Activated CD4-positive, CD25-positive, alpha-beta regulatory T cell treated with anti-CD3 and anti-CD28 coated beads, Interleukin-2, amount 50 U/mL, for 16 hours (primary cell): ENCODE measurements around the gene NAV3.

ENCODE experiments used
- DNase-seq: peaks from one replicate; pipeline ENCODE4 v3.0.0-alpha.2; 2020; ENCODE audit warnings: low read depth, low spot score

The NAV3 gene

DNA sequence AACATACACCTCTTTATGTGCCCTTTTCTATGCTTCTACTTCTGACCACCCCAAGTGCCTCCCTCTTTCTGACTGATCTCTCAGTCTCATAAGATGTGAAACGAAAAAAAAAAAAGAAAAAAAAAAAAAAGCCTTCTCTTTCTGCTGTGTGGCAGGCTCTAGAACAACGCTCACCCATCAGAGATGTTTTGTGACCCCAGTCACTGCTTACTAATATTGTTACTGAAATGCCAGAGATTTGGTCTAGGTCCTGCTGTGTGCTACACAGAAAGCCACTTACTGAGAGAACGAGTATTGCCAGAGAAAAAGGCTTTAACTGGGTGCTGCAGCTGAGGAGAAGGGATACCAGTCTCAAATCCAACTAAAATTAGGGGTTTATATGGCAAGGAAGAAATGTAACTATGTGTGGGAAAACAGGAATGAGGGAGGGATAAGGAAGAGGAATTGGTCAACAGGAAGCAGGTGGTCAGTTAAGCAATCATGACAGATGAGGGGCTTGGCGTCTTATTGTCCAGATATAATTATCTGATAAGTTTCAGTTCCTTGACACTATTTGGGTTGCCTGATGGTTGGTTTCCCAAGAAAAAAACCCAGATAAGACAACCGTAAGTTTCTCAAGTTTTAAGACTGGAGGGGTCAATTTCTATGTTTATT lies 149.0 kb downstream of the NAV3 start:
- no peak for DNase-seq

DNA sequence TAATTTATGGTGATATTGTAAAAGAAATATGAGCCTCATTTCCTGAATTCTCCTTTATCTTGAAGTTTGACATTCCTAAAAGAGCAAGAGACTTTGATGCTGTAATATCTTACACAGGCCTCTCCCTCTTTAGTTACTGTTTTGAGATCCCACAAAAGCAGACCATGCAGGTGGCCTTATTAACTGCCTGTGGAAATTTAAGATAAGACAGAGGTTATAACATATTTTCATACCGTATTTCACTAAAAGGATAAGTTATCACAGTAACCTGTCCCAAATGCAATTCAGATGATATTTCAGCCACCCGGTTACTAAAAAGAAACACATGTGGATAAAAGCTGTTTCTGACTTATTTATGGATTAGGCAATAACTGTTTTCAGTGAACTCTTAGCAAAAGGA lies 150.1 kb downstream of the NAV3 start:
- no peak for DNase-seq

DNA sequence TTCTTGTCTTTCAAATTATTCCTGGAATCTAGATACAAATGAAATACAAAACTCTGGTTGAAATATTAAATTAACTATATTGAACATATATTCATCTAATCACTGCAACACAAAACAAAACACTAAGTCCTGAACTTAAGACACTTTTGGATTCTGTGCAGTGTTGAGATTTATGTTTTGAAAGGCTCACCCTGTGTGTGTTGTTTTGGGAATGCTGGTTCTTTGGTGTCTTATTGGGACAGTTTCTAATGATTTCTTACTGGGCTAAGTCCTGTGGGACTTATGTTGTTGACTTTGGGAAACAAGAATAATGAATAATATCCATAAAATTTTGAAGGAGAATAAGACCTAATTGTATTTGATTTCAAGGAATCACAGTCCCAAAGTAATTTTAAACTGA lies 153.2 kb downstream of the NAV3 start:
- DNase-seq = no peak

DNA sequence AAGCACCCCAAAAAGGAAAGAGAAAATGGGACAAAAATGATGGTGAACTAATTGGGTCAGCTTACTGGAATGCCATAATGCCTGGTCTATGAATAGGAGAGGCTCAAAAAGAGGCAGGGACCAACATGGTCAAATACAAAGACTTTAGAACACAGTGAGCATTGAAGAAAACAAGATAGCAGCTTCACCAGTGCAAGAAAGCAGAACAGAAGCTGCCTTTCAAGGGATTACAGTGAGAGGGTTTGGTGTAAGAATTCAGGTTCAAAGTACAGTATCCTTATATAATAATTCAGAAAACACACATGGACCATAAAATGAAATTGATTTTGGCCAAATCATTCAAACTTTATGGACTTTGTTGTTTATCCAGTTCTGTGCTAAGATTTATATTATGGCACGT lies 162.1 kb downstream of the NAV3 start:
- DNase-seq = no peak

DNA sequence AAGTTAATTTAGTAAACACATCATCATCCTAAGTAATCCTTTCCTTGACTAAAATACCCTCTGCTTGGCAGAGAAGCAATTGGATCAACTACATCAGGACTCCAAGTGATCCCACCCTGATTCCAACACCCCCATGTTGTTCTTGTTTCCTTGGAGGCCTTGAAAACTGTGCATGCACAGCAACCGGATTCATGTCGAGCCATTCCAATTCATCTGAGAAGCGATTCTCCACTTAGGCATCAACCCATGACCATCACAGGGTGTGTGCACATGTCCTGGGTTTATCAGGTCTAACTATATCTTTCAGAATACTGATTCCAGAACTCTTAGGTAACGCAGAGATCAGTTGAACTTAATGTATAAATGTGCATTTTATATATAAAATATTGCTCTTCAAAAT lies 163.0 kb downstream of the NAV3 start:
- no peak for DNase-seq

DNA sequence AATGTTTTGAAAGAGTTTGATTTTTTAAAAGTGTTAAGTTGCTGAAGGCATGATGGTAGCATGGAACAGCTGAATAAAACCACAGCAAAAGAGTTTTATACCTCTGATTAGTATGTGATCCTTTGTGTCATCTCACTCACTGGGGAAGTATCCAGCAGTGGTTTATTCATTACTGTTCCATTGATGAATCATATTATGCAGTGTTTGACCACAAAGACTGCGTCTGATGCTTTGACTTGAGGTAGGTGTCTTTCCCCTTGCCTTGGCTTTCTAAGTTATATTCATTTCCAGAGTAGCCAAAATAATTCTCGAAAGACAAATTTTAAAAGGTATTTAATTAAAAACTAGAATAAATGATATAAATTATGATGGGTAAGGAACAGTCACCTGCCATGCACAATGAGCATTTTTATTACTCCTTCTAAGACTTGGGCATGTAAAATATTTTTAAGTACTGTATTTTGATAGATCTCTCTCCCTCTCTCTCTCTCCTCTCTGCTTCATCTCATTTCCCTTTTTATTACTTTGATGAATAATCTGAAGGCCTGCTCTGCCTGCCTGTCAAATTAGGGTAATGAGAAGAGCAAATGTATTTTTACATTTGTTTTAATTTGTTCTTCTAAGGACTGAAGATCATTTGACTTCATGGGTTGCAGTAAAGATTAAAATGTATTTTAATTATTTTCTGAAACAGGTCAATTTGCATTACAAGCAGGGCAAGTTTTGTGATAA lies 164.9 kb downstream of the NAV3 start:
- DNase-seq = no peak

DNA sequence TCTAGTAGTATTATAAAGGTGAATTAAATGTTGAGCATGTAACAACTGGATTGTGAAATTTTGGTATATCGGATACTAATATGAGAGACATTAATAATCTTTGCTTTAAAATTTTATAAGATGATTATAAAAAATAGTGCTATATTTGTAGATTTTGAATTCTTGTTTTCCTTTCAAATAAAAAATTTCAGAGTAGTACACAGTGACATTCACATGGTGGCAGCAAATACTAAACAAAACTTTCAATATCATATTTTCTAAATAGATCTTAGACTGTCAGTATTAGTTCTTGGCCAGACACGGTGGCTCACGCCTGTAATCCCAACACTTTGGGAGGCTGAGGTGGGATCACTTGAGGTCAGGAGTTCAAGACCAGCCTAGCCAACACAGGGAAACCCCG lies 166.0 kb downstream of the NAV3 start:
- no peak for DNase-seq

DNA sequence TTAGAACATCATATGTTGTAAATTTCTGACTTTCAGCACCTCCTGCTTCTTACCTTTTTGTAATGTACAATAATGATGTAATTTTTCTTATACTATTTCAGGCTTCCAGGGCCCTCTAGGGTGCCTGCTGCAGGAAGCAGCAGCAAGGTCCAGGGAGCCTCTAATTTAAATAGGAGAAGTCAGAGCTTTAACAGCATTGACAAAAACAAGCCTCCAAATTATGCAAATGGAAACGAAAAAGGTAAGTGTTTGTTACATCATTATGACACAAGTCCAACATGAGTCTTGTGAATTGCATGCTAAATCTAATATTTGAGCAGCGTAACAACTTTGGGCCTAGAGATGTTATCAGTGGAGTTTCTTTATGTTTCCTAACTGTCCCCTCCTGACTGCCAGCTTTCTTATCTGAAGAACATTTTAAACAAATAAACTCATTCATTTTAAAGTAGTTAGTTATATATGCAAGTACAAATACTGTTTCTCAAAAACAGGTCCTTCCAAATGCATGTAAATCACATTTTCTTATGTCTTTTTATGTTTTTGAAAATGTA lies 167.6 kb downstream of the NAV3 start:
- no peak for DNase-seq

DNA sequence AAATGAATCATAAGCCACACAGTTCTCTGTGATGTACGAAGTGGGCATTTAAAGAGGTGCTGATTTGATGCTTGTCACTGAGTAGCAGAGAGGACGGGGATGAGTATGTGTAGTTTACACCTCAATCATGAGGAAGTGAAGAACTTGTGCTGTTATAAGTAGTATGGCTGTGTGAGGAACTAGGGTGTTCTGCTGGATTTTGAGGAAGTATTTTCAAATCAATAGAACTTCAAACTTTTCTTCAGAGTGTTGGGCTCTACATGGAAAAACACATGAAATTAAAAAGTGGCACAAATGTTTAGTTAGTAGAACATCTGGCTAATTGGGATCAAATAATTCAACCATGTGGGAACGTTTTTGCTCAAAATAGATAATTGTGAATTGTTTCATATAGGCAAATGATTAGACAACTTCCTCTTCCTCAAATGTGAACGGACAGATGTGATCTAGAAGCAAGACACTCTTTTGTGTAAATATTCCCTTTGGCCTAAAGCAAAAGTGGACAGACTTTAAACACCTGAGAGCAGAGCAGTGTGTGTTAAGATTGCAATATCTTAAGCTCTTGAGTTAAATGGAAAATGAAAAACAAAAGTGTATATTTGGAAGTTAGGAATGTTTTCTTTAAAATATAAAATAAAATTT lies 168.5 kb downstream of the NAV3 start:
- no peak for DNase-seq

DNA sequence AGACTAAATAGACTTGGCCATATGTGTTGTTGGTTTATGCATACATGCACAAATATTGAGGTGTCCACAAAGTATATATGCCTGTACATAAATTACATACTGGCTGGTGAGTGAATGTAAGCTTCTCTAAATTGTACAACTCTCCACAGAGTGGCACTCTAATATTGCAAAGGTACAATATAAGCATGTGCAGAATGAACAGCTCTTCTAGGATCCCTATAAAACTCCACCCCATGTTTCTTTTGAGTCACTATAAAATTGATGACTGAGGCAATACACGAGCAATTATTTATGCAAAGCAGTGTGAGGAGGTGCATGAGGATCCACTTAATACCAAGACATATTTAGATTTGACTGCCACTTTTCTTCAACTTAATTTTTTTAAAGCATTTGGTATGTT lies 172.2 kb downstream of the NAV3 start:
- no peak for DNase-seq

DNA sequence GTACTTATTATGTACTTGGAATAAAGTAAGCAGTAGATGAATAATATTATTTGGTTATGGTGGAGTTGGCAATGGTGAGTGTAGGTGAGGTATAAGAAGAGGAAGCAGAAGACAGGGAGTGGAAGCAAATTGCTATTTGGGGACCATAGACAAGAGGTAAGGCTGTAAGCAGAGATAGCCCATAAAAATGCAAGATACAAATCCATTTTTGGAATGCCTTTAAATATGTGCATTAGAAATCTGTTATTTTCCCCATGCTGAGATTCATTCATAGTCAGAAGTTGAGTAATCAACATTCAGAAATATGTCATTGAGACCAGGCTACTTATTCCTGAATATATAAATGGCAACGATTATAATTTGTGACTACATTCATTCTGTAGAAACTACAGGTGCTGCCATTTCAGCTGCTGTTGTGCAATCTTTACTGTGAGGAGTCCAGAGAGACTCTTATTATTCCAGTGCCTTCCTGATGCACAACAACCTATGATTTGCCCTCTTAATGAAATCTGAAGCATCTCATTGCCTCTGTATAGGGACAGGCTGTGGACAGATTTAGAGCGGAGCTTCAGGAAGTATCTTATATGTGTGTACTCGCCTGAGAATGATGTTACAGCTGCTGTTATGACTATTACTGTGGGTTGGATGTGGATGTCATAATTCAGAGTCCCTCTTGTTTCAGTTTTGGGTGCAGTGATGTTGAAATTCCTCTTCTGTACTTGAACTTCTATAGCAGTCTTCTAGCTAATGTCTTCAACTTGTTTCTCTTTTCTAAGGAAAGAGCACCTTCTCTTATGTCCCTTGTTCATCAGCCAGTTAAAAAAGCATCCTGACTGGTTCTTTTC lies 173.8 kb downstream of the NAV3 start:
- DNase-seq = no peak

DNA sequence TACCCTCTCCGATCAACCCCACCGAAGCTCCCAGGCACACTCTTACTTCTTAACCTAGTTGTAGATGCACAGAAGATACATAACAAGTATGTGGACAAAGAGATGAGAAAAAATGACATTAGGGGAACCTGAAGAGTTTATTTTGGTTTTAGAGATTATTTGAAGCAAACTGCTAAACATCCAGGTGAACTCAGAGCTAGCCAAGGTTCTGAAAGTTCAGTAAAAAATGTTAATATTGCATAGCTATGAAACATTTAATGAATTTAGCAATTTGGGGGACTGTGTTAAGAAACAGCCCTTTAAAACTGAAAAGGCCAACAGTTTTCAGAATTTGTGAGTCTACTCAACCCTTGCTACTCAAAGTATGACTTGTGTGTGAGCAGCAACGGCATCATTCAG lies 174.4 kb downstream of the NAV3 start:
- no peak for DNase-seq

DNA sequence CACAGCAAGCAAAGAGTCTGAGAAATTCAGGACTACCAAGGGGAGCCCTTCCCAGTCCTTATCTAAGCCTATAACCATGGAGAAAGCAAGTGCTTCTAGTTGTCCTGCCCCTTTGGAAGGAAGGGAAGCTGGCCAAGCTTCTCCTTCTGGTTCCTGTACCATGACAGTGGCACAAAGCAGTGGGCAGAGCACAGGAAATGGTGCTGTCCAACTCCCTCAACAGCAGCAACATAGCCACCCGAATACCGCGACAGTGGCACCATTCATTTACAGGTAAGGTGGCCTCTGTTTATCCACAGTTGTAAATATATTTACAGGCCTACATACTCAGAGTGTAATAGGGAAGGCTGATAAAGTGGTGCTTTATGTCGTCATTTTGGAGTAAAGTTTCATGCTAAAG lies 176.5 kb downstream of the NAV3 start:
- DNase-seq = no peak

DNA sequence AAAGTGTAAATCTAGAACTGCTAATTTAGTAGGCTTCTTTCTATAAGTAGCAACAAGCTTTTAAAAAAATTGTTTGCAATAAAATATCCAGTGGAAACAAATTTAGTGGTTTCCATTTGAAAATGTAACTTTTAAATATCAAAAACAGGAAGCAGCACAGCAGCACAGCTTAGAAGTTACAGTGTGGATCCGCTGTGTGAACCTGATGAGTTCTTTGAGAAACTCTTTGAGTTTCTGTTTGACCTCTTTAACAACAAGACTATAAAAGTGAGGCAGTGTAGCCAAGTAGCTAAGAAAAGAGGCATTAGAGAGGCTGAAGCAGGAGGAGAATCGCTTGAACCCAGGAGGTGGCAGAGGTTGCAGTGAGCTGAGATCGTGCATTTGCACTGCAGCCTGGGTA lies 178.3 kb downstream of the NAV3 start:
- DNase-seq = no peak

DNA sequence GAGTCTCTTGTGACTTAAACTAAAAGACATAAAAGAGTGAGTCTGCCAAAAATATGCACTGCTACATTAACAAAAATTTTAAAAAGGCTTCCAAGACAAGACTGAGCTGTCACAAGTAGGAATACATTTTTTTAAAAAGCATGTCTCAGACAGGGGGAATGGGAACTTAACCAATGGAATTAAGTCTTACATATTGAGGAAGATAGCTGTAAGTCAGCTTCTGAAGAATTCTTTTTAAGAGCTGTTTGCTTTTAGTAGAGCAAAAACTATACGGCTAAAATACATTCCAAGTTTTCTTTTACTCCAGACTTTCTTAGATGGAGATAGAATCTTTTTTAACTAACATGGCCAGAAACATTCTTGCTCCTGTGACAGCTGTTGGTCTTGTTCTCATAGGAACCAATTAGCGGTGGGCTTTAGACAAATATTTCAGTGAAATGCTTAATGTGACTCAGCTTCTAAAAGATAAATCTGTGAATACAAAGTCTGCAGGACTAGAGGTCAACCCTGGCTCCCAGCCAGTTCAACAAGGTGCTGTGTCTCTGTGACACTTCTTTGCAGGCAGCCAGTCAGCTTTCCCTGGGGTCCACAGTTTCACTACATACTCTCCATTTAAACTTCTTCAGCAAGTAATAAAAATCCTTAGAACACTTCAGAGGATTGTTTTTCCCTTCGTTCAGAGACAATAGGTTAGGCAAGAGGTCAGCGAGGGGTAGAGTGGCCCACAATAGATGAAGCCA lies 187.6 kb downstream of the NAV3 start:
- DNase-seq = no peak

DNA sequence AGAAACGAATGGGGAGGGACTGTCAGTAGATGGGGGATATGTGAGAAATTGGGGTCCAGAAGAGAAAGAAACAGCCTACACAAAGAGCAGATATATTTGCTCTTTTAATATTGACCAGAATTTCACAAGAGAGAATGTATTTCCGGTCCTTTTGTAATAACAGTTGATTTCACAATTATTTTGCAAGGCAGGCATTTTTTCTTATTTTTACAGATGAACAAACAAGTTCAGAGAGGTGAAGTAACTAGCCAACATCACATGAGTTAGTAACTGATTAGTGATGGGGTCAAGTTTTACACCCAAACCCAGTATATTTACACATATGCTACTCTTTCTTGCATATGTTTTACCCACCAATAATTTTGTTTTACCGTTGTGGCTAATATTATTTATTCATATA lies 188.2 kb downstream of the NAV3 start:
- no peak for DNase-seq

DNA sequence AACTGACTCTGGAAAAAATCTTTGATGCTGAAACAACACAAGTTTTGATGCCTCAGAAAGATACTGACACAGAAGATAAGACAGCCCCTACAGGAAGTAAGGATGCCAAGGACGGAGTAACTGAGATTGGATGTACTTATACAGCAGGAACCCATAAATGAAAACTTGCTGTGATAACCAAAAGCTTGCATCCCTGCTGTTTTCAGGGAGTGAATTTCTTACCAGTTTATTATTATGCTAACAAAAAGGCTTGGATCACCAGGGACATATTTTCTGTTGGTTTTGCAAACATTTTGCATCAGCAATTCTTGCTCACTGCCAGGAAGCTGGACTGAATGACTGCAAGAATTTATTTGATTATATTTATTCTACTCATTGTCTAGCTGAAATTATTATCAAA lies 197.7 kb downstream of the NAV3 start:
- no peak for DNase-seq

DNA sequence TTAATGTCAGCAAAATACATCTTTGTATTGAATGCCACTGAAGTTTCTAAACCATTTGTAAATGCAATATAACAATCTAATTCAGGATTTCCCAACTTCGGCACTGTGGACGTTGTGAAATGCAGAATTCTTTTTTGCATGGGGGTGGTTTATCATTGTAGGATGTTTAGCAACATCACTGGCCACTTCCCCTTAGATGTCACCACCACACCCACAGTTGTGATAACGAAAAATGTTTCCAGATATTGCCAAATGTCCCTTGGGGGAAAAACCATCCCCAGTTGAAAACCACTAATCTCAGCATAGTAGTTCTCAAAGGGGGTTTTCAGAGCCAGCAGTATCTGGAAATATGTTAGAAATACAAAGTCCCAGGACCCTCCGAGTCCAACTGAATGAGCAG lies 203.3 kb downstream of the NAV3 start:
- no peak for DNase-seq

DNA sequence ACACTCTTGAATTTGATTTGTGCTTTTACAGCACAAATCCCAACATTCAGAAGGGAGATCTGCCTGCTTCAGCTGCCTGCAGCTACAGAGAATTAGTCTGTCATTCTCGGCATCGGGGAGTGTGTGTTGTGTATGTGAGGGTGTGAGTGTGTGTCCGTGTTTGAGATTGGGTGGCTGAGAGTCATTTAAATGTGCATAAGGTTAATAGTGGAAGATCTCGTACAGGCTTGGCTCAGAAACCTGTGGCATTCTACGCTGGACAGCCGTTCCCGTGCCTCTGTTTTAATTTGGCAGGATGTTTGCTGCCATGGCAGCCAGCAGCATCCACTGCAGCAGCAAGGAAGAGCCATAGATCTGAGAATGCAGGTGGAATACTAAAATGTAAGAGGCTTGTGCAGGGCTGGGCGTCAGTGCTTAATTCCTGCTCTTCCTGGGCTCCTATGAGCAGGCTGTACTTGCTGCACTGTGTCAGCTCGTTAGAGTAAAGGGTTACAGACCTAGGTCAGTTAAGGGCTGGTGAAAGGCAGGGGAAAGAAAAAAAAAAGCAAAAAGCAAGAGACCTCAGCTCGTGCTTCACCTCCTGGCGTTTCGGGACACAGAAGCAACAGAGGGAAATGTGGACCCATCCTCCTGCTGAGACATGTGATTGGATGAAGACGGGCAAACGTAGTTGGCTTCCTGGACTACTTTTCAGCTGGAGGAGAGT lies 205.4 kb downstream of the NAV3 start:
- no peak for DNase-seq

DNA sequence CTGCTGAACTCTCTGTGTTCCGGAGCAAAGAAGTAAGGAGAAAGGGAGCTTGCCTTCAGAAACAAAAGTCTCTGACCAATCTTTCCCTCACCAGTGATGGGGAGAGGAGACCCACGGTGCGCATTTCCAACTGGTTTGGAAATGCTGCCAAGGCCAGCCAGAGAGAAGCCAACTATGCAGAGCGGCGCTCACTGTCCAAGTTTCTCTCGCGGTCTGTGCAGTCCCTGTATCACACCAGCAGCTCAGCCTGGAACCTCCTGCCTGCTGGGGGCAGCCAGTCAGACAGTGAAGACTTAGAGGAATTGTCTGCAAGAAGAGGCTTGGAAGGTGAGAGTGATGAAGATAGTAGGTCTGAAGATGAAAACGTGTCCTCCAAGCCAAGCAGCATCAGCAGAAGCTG lies 206.2 kb downstream of the NAV3 start:
- no peak for DNase-seq

DNA sequence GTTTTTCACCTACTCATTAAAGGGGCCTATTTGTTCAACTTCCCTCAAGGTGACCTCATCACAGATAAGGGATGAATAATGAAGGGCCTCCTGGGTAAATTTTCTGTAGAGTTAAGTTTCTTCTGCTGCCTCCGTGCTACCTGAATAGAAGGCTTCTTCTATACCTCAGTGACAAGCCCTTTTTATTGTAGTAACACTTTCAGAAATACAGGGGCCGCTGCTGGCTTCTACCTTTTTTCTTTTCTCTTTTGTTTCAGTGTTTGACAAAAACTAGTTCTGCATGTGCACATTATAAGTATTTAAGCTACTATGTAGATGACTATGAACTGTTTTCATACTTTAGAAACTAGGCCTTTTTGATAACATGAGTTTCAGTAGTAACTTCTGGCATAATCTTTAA lies 207.0 kb downstream of the NAV3 start:
- DNase-seq = no peak
